Spleen (tissue), 7 donors: ENCODE measurements around the gene DTNB.

ENCODE experiments used
- POLR2A ChIP-seq, 3 donors: fragments of 450-650 bp; IDR thresholded peaks; one replicate each; pipeline ENCODE4 v1.5.1; 2017; ENCODE audit warnings: antibody characterized with exemption in 3 of 3, mild to moderate bottlenecking in 1 of 3
- TF ChIP-seq, protein P1 (sequence below), 11 experiments: fragments of 200-600 bp in 7 of 11; fragments of 450-650 bp in 4 of 11; sonication (generic) in 4 of 11; IDR thresholded peaks in 8 of 11; conservative IDR thresholded peaks in 3 of 11; 1 replicate in 7 of 11; 2 replicates in 4 of 11; pipeline versions ENCODE4 v1.4.0 to v1.8.0; 2016 to 2021; ENCODE audit warnings: antibody characterized with exemption in 11 of 11, inconsistent platforms in 4 of 11, mild to moderate bottlenecking in 1 of 11
- donor health status: DM: no; HTN: no; CAD: no; lungs with moderate emphysema.
- donor health status: DM: no; HTN: no; CAD: no.
- donor health status: DM: no; HTN: no; CAD: no.

DNA sequence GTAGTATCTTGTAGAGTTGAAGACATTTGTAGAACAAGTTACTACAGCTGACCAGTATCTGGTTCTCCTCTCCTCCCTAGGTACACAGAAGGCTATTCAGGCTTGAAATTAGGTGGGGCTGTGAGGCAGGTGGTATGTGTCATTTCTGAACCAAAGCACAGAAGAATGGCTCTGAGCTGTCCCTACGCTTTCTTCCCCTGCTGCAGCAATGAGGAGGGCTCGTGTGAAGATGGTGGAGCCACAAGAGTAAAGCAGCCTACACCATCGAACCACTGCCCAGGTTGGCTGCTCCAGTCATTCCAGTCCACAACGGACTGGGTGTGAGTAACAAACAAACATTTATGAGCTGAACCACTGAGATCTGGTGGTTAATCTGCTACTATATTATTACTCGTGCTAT is 148.9 kb downstream of the DTNB start:
- TF ChIP-seq, protein P1, sequence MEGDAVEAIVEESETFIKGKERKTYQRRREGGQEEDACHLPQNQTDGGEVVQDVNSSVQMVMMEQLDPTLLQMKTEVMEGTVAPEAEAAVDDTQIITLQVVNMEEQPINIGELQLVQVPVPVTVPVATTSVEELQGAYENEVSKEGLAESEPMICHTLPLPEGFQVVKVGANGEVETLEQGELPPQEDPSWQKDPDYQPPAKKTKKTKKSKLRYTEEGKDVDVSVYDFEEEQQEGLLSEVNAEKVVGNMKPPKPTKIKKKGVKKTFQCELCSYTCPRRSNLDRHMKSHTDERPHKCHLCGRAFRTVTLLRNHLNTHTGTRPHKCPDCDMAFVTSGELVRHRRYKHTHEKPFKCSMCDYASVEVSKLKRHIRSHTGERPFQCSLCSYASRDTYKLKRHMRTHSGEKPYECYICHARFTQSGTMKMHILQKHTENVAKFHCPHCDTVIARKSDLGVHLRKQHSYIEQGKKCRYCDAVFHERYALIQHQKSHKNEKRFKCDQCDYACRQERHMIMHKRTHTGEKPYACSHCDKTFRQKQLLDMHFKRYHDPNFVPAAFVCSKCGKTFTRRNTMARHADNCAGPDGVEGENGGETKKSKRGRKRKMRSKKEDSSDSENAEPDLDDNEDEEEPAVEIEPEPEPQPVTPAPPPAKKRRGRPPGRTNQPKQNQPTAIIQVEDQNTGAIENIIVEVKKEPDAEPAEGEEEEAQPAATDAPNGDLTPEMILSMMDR (IDR thresholded peaks at IDR 0.05 in 8 of 11, conservative IDR thresholded peaks at IDR 0.05 in 3 of 11): no peak
- no peak for TF ChIP-seq POLR2A (IDR thresholded peaks at IDR 0.05)
